ELR (cell line): Measurements from ENCODE around the gene RYR1.
A peak's percentile ranks its signal among the peaks of the same experiment; 100 is the strongest.
"Not testable (repeated sequence)": the region's sequence is repeated elsewhere in the genome, so short reads cannot be mapped to it uniquely, and the experiment has no call there.

Experiments used
- DNase-seq: peaks from one replicate; pipeline ENCODE4 v3.0.0-alpha.2; 2015; ENCODE audit warnings: low read depth

The RYR1 gene

GRCh38 chr19:38457690-38458405, 24.4 kb downstream of the RYR1 start:
- DNase-seq: no peak

- DNase-seq: no peak
These were observed 25.5 kb downstream of the RYR1 start for GRCh38 chr19:38458991-38459390.

GRCh38 chr19:38463365-38463764, 29.9 kb downstream of the RYR1 start:
- no peak for DNase-seq

GRCh38 chr19:38464421-38465082, 31.1 kb downstream of the RYR1 start:
- no peak for DNase-seq

GRCh38 chr19:38466050-38466449, 32.6 kb downstream of the RYR1 start:
- DNase-seq: no peak

GRCh38 chr19:38467541-38468525, 34.3 kb downstream of the RYR1 start:
- DNase-seq: no peak

GRCh38 chr19:38469151-38469550, 35.7 kb downstream of the RYR1 start:
- no peak for DNase-seq

GRCh38 chr19:38470788-38471480, 37.4 kb downstream of the RYR1 start:
- no peak for DNase-seq

GRCh38 chr19:38472725-38473124, 39.2 kb downstream of the RYR1 start:
- not testable (repeated sequence) for DNase-seq

GRCh38 chr19:38473201-38473600, 39.7 kb downstream of the RYR1 start:
- no peak for DNase-seq

GRCh38 chr19:38475176-38475575, 41.7 kb downstream of the RYR1 start:
- no peak for DNase-seq

- DNase-seq: peak; percentile 56
These were observed 44.9 kb downstream of the RYR1 start for GRCh38 chr19:38478273-38478971.

GRCh38 chr19:38482496-38482895, 49.0 kb downstream of the RYR1 start:
- no peak for DNase-seq

GRCh38 chr19:38483016-38483630, 49.6 kb downstream of the RYR1 start:
- DNase-seq: no peak

- no peak for DNase-seq
These were observed 51.3 kb downstream of the RYR1 start for GRCh38 chr19:38484747-38485146.

GRCh38 chr19:38485541-38486285, 52.2 kb downstream of the RYR1 start:
- no peak for DNase-seq

GRCh38 chr19:38486731-38487336, 53.3 kb downstream of the RYR1 start:
- DNase-seq: no peak

GRCh38 chr19:38488096-38488495, 54.6 kb downstream of the RYR1 start:
- DNase-seq: no peak

GRCh38 chr19:38488776-38489481, 55.4 kb downstream of the RYR1 start:
- DNase-seq: no peak
